Measurements from ENCODE around the gene ESPL1. TPM values are rescaled to one million over a fixed set of nuclear protein-coding genes. Genes with fewer than 3 reads are reported as not detected.

The ESPL1 gene
- total and polyA plus RNA-seq, 2 of the 13 experiments (the other 11 are each of a cell fraction or from before 2014, with no cell fraction given), result 5.8 to 11.5 TPM

DNA sequence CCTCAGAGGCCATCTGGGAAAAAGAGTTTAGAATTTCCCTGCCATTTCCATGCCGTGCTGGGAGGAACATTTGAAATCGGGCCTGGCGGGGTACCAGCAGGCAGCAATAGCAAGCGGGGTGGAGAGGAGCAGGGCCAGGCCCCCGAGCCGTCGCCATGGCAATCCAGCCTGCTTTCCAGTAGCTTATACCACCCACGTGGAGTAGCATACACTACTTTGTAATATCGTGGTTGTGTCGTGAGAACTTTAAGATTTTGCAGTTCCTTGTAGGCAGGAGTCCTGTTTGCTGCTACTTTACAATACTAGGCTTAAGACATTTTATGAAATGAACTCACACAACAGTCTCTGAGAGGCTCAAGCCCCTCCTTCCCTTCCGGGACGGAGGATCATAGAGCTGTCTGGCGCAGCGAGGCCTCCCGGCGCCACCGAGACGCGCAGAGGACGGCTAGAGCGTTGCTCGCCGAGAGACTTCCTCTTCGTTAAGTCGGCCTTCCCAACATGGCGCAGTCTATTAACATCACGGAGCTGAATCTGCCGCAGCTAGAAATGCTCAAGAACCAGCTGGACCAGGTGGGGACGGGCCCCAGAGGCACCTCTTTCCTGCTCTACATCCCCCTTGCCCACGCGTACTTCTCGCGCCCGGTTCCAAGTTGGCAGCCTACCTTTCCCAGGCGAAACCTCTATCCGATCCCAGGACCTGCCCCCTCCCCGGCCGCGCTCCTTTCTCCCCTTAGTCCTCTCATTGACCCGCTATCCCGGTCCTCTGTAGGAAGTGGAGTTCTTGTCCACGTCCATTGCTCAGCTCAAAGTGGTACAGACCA is 27.2 kb downstream of the ESPL1 start, which contains the start of gene PFDN5 (continued):
- no peak for TF ChIP-seq FOXO1 (CRISPR knock-in tag; IDR thresholded peaks at IDR 0.05)
- TF ChIP-seq, protein P1, sequence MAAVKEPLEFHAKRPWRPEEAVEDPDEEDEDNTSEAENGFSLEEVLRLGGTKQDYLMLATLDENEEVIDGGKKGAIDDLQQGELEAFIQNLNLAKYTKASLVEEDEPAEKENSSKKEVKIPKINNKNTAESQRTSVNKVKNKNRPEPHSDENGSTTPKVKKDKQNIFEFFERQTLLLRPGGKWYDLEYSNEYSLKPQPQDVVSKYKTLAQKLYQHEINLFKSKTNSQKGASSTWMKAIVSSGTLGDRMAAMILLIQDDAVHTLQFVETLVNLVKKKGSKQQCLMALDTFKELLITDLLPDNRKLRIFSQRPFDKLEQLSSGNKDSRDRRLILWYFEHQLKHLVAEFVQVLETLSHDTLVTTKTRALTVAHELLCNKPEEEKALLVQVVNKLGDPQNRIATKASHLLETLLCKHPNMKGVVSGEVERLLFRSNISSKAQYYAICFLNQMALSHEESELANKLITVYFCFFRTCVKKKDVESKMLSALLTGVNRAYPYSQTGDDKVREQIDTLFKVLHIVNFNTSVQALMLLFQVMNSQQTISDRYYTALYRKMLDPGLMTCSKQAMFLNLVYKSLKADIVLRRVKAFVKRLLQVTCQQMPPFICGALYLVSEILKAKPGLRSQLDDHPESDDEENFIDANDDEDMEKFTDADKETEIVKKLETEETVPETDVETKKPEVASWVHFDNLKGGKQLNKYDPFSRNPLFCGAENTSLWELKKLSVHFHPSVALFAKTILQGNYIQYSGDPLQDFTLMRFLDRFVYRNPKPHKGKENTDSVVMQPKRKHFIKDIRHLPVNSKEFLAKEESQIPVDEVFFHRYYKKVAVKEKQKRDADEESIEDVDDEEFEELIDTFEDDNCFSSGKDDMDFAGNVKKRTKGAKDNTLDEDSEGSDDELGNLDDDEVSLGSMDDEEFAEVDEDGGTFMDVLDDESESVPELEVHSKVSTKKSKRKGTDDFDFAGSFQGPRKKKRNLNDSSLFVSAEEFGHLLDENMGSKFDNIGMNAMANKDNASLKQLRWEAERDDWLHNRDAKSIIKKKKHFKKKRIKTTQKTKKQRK (IDR thresholded peaks at IDR 0.05; ENCODE audit: low read length), result no peak
- peak; percentile 48; the same call in 1 of the 2 replicates for TF ChIP-seq NFKBIZ (CRISPR knock-in tag; IDR thresholded peaks at IDR 0.05)
- peak; percentile 72; the same call in 1 of the 2 replicates for TF ChIP-seq SMAD3 (CRISPR knock-in tag; IDR thresholded peaks at IDR 0.05)
- TF ChIP-seq TSC22D2 (CRISPR knock-in tag; IDR thresholded peaks at IDR 0.05; ENCODE audit: borderline replicate concordance), result peak; percentile 41; the same call in 1 of the 2 replicates
- TF ChIP-seq ZFX (CRISPR knock-in tag; IDR thresholded peaks at IDR 0.05; ENCODE audit: low read depth), result peak; percentile 90
- TF ChIP-seq ZNF143 (CRISPR knock-in tag; IDR thresholded peaks at IDR 0.05), result 0 out of 2 replicates have a peak, but pooled peaks have one; percentile 37
- peak; percentile 72; the same call in 1 of the 2 replicates for TF ChIP-seq MYC (CRISPR knock-in tag; IDR thresholded peaks at IDR 0.05; ENCODE audit: borderline replicate concordance)
- TF ChIP-seq, protein P2, sequence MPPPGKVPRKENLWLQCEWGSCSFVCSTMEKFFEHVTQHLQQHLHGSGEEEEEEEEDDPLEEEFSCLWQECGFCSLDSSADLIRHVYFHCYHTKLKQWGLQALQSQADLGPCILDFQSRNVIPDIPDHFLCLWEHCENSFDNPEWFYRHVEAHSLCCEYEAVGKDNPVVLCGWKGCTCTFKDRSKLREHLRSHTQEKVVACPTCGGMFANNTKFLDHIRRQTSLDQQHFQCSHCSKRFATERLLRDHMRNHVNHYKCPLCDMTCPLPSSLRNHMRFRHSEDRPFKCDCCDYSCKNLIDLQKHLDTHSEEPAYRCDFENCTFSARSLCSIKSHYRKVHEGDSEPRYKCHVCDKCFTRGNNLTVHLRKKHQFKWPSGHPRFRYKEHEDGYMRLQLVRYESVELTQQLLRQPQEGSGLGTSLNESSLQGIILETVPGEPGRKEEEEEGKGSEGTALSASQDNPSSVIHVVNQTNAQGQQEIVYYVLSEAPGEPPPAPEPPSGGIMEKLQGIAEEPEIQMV (CRISPR knock-in tag; IDR thresholded peaks at IDR 0.05; ENCODE audit: low read depth), result 0 out of 2 replicates have a peak, but pooled peaks have one; percentile 58
- peak; percentile 91 for TF ChIP-seq POLR2G (IDR thresholded peaks at IDR 0.05; ENCODE audit: low read depth, low read length)
- no peak for TF ChIP-seq ZNF543 (CRISPR knock-in tag; IDR thresholded peaks at IDR 0.05)
- TF ChIP-seq STAG1 (CRISPR knock-in tag; IDR thresholded peaks at IDR 0.05), result 0 out of 2 replicates have a peak, but pooled peaks have one; percentile 6
- TF ChIP-seq NFKB2 (CRISPR knock-in tag; IDR thresholded peaks at IDR 0.05; ENCODE audit: borderline replicate concordance), result peak; percentile 78; the same call in 1 of the 2 replicates
- TF ChIP-seq YEATS4 (CRISPR knock-in tag; IDR thresholded peaks at IDR 0.05; ENCODE audit: borderline replicate concordance), result peak; percentile 94
- TF ChIP-seq ZNF607 (CRISPR knock-in tag; IDR thresholded peaks at IDR 0.05; ENCODE audit: borderline replicate concordance), result peak; percentile 49; the same call in 1 of the 2 replicates
- TF ChIP-seq, protein P3, sequence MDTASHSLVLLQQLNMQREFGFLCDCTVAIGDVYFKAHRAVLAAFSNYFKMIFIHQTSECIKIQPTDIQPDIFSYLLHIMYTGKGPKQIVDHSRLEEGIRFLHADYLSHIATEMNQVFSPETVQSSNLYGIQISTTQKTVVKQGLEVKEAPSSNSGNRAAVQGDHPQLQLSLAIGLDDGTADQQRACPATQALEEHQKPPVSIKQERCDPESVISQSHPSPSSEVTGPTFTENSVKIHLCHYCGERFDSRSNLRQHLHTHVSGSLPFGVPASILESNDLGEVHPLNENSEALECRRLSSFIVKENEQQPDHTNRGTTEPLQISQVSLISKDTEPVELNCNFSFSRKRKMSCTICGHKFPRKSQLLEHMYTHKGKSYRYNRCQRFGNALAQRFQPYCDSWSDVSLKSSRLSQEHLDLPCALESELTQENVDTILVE (CRISPR knock-in tag; IDR thresholded peaks at IDR 0.05), result peak; percentile 82; the same call in 1 of the 2 replicates
- TF ChIP-seq MEIS2 (CRISPR knock-in tag; IDR thresholded peaks at IDR 0.05), result peak; percentile 75; the same call in 1 of the 2 replicates
- TF ChIP-seq, protein P4, sequence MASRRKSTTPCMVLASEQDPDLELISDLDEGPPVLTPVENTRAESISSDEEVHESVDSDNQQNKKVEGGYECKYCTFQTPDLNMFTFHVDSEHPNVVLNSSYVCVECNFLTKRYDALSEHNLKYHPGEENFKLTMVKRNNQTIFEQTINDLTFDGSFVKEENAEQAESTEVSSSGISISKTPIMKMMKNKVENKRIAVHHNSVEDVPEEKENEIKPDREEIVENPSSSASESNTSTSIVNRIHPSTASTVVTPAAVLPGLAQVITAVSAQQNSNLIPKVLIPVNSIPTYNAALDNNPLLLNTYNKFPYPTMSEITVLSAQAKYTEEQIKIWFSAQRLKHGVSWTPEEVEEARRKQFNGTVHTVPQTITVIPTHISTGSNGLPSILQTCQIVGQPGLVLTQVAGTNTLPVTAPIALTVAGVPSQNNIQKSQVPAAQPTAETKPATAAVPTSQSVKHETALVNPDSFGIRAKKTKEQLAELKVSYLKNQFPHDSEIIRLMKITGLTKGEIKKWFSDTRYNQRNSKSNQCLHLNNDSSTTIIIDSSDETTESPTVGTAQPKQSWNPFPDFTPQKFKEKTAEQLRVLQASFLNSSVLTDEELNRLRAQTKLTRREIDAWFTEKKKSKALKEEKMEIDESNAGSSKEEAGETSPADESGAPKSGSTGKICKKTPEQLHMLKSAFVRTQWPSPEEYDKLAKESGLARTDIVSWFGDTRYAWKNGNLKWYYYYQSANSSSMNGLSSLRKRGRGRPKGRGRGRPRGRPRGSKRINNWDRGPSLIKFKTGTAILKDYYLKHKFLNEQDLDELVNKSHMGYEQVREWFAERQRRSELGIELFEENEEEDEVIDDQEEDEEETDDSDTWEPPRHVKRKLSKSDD (CRISPR knock-in tag; IDR thresholded peaks at IDR 0.05; ENCODE audit: low read depth), result 0 out of 2 replicates have a peak, but pooled peaks have one; percentile 74
- TF ChIP-seq DR1 (CRISPR knock-in tag; IDR thresholded peaks at IDR 0.05), result peak; percentile 59; the same call in 1 of the 2 replicates

Data from HepG2 (cell line).